ENCODE measurements around the gene SREBF2.
"Not testable (repeated sequence)": the region's sequence is repeated elsewhere in the genome, so short reads cannot be mapped to it uniquely, and the experiment has no call there.

Gene SREBF2

DNA sequence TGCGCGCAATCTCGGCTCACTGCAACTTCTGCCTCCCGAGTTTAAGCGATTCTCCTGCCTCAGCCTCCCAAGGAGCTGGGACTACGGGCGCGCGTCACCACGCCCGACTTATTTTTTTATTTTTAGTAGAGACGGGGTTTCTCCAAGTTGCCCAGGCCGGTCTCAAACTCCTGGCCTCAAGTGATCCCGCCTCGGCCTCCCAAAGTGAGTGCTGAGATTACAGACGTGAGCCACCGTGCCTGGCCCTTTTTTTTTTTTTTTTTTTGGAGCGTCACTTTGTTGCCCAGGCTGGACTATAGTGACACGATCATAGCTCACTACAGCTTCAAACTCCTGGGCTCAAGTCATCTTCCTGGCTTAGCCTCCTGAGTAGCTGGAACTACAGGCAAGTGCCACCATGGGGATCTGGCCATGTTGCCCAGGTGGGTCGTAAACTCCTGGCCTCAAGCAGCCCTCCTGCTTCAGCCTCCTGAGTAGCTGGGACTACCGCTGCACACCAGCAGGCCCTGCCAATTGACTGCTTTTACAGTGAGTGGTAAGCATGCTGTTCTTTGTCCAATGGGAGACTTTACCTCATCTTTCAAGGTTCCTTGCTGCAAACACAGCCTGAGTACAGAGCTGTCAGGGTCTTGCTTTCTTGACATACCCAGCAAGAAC, 114.6 kb downstream of the SREBF2 start:
- 84 to 89% methylated on average over 21 of the region's 21 CpGs for WGBS, 2 experiments
- Histone ChIP-seq H3K9me3 (ENCODE audit: control insufficient read depth, low read length) (no peaks in the 10 kb centered on the region), H3K27me3 (ENCODE audit: control insufficient read depth, insufficient read depth, low read length, poor library complexity, severe bottlenecking) (no peaks in the 10 kb centered on the region), H3K4me3 (ENCODE audit: insufficient read depth, low read depth, low read length) (no peak overlapping the region), H3K36me3 (ENCODE audit: control insufficient read depth, insufficient read depth, low read length) (peaks cover 20% of the 10 kb centered on the region), H3K27ac (ENCODE audit: insufficient read depth, low read depth, low read length, poor library complexity, severe bottlenecking) (no peak overlapping the region), H3K4me1 (ENCODE audit: control insufficient read depth, insufficient read depth, low read length) (peaks cover 34% of the 10 kb centered on the region)

DNA sequence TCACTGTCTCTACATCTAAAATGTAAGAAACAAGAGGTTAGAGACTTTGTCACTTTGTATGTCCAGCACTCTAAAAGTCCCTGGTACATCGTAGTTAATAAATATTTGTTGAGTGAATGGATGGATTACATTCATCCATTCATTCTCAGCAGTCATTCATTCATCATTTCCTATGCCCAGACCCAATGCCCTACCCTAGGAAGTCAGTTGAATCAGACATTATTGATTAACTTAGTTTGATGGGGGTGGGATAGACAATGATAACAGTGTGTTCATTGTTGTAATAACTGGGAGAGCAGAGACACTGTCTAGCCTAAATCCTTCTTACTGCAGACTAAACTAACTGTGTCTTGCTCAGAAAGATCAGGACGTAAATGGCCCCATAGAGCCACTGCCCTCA, 115.2 kb downstream of the SREBF2 start:
- Histone ChIP-seq H3K4me1 (ENCODE audit: control insufficient read depth, insufficient read depth, low read length) (peaks cover 36% of the 10 kb centered on the region), H3K9me3 (ENCODE audit: control insufficient read depth, low read length) (no peaks in the 10 kb centered on the region), H3K27ac (ENCODE audit: insufficient read depth, low read depth, low read length, poor library complexity, severe bottlenecking) (no peak overlapping the region), H3K27me3 (ENCODE audit: control insufficient read depth, insufficient read depth, low read length, poor library complexity, severe bottlenecking) (no peaks in the 10 kb centered on the region), H3K36me3 (ENCODE audit: control insufficient read depth, insufficient read depth, low read length) (peaks cover 17% of the 10 kb centered on the region), H3K4me3 (ENCODE audit: insufficient read depth, low read depth, low read length) (no peak overlapping the region)
- 92 to 100% methylated on average over 1 of the region's 2 CpGs for WGBS, 2 experiments

DNA sequence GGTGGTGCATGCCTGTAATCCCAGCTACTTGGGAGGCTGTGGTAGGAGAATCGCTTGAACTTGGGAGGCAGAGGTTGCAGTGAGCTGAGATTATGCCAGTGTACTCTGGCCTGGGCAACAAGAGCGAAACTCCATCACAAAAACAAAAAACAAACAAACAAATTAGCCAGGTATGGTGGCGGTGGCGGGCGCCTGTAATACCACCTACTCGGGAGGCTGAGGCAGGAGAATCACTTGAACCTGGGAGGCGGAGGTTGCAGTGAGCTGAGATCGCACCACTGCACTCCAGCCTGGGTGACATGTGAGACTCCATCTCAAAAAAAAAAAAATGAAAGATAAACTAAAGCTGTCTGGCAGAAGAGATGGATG, 116.0 kb downstream of the SREBF2 start:
- peaks cover 36% of the 10 kb centered on the region for H3K4me1 ChIP-seq (ENCODE audit: control insufficient read depth, insufficient read depth, low read length)
- H3K36me3 ChIP-seq (ENCODE audit: control insufficient read depth, insufficient read depth, low read length); H3K4me3 ChIP-seq (ENCODE audit: insufficient read depth, low read depth, low read length); H3K9me3 ChIP-seq (ENCODE audit: control insufficient read depth, low read length); H3K27me3 ChIP-seq (ENCODE audit: control insufficient read depth, insufficient read depth, low read length, poor library complexity, severe bottlenecking); H3K27ac ChIP-seq (ENCODE audit: insufficient read depth, low read depth, low read length, poor library complexity, severe bottlenecking): not testable (repeated sequence)
- 88 to 89% methylated on average over 8 of the region's 8 CpGs for WGBS, 2 experiments

DNA sequence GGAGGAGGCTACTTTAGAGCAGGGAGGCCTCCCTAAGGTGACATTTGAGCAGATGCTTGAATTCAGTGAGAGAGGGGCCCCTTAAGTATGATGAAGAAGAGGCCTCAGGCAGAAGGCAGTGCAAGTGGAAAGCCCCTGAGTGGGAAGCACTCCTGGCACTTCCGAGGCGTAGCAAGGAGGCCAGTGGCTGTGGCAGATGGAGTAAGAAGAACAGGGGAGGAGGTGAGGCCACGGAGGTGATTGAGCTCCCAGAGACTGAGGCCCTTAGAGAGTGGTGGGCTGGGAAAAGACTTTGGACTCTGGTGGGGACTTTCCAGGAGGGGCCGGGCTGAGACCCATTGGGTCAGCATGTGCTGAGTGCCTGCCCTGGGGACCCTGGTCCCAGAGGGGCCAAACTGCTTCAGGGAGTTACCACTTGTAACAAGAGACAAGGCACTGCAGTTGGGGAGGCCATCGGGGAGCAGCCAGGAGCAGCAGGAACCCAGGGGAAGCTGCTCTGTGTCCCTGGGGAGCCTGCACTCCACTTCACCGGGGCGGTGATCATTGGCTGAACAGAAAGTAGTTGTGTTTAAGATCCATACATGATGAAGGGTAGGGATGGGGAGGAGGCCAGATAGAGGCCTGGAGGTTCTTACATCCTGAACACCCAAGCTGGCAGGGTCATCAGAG, 116.5 kb downstream of the SREBF2 start:
- no peaks in the 10 kb centered on the region for H3K9me3 ChIP-seq (ENCODE audit: control insufficient read depth, low read length)
- WGBS, 2 experiments: 93 to 96% methylated on average over 7 of the region's 7 CpGs
- no peaks in the 10 kb centered on the region for H3K27me3 ChIP-seq (ENCODE audit: control insufficient read depth, insufficient read depth, low read length, poor library complexity, severe bottlenecking)
- H3K36me3 ChIP-seq (ENCODE audit: control insufficient read depth, insufficient read depth, low read length): peaks cover 6% of the 10 kb centered on the region
- H3K27ac ChIP-seq (ENCODE audit: insufficient read depth, low read depth, low read length, poor library complexity, severe bottlenecking): no peak overlapping the region
- H3K4me3 ChIP-seq (ENCODE audit: insufficient read depth, low read depth, low read length): no peak overlapping the region
- H3K4me1 ChIP-seq (ENCODE audit: control insufficient read depth, insufficient read depth, low read length): peaks cover 36% of the 10 kb centered on the region

DNA sequence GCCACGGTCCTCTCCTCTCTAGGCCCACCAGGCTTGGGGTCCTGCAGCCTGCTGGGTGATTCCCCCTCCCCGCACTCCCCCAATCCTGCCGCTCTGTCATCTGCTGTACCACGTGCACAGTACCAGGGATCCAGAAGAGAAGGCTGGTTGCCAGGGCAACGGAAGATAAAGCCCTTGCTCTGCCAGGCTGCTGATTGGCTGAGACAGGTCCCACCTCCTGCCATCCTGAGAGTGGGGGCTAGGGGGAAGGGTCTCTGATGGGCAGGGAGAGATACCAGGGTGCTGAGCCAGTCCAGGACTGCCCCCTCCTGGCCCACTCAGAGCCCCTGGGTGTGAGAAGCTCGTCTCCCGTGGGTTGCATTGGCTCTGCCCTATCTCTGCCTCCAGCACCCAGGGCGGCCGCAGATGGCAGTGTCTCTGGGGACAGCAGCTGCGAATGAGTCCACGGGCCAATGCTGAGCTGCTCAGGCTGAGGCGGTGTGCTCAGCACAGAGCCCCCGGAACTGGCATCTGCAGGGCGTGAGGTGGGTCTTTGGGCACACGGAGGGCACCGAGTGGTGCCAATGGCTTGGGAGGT, 119.1 kb downstream of the SREBF2 start, which contains the start of gene SMIM45:
Gene SMIM45 (plus strand): TSS at position 253 of the 577 bp plus-strand sequence.
- H3K4me3 ChIP-seq (ENCODE audit: insufficient read depth, low read depth, low read length): no peak within 1 kb of the TSS
- no peaks in the 10 kb centered on the region for H3K27me3 ChIP-seq (ENCODE audit: control insufficient read depth, insufficient read depth, low read length, poor library complexity, severe bottlenecking)
- WGBS, 2 experiments: 66 to 67% methylated on average over 16 of the region's 16 CpGs
- no peaks in the 10 kb centered on the region for H3K9me3 ChIP-seq (ENCODE audit: control insufficient read depth, low read length)
- no peak within 1 kb of the TSS for H3K27ac ChIP-seq (ENCODE audit: insufficient read depth, low read depth, low read length, poor library complexity, severe bottlenecking)
- H3K4me1 ChIP-seq (ENCODE audit: control insufficient read depth, insufficient read depth, low read length): peaks cover 23% of the 10 kb centered on the region
- no peaks in the 10 kb centered on the region for H3K36me3 ChIP-seq (ENCODE audit: control insufficient read depth, insufficient read depth, low read length)

DNA sequence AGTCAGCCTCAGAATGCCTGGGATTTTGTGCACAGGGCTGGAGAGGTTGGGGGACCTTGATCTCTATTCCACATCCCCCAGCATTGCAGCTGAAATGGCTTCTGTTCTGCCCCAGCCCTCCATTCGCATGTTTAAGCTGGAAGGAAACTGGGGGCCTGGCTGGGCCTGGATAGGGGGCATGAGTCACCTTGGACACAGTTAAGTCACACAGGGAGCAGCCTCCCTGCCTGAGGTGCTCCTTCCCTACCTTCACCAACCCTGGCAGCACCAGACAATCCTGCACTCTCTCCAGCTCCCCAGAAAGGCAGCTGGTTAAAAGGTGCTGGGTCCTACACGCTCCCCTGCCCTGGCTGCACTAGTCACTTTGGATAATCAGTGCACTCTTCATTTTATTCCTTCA, 119.8 kb downstream of the SREBF2 start:
- no peak overlapping the region for H3K27ac ChIP-seq (ENCODE audit: insufficient read depth, low read depth, low read length, poor library complexity, severe bottlenecking)
- no peaks in the 10 kb centered on the region for H3K27me3 ChIP-seq (ENCODE audit: control insufficient read depth, insufficient read depth, low read length, poor library complexity, severe bottlenecking)
- H3K36me3 ChIP-seq (ENCODE audit: control insufficient read depth, insufficient read depth, low read length): no peaks in the 10 kb centered on the region
- peaks cover 20% of the 10 kb centered on the region for H3K4me1 ChIP-seq (ENCODE audit: control insufficient read depth, insufficient read depth, low read length)
- WGBS, 2 experiments: 80 to 90% methylated on average over 2 of the region's 2 CpGs
- no peaks in the 10 kb centered on the region for H3K9me3 ChIP-seq (ENCODE audit: control insufficient read depth, low read length)
- no peak overlapping the region for H3K4me3 ChIP-seq (ENCODE audit: insufficient read depth, low read depth, low read length)

Measured in ectodermal cell (in vitro differentiated cells).